ENCODE results near the gene SNX15.

DNA sequence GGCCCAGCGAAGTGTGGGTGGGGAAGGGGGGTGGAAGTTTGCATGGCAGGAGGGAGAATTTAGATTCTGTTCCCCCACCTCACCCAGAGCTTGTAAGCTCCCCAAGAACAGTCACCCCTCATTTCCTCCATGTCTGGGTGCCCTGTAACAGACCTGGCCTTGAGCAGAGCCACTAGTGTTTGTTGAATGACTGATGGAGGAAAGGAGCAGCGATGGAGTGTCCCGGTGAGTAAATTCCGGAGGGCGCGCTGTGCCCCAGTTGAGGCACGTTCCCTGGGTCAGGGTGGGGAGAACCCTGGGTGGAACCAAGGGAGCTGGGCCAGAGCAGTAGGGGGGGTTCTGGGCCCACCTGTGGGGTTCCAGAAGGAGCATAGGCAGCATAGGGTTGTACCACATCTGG, 30.3 kb downstream of the SNX15 start:
- TF ChIP-seq, protein P1, sequence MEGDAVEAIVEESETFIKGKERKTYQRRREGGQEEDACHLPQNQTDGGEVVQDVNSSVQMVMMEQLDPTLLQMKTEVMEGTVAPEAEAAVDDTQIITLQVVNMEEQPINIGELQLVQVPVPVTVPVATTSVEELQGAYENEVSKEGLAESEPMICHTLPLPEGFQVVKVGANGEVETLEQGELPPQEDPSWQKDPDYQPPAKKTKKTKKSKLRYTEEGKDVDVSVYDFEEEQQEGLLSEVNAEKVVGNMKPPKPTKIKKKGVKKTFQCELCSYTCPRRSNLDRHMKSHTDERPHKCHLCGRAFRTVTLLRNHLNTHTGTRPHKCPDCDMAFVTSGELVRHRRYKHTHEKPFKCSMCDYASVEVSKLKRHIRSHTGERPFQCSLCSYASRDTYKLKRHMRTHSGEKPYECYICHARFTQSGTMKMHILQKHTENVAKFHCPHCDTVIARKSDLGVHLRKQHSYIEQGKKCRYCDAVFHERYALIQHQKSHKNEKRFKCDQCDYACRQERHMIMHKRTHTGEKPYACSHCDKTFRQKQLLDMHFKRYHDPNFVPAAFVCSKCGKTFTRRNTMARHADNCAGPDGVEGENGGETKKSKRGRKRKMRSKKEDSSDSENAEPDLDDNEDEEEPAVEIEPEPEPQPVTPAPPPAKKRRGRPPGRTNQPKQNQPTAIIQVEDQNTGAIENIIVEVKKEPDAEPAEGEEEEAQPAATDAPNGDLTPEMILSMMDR (IDR thresholded peaks at IDR 0.05) = no peak
- no peak for TF ChIP-seq POLR2A (IDR thresholded peaks at IDR 0.05)
